K562 (cell line): Measurements from ENCODE around the gene NPC1L1. TPM values are rescaled to one million over a fixed set of nuclear protein-coding genes. Genes with fewer than 3 reads are reported as not detected.

Experiments
- CBX1 ChIP-seq: sonication (generic); IDR thresholded peaks from 2 replicates; pipeline ENCODE4 v1.6.1; 2016; ENCODE audit warnings: antibody characterized with exemption, low read depth, mild to moderate bottlenecking
- HNRNPUL1 ChIP-seq: fragments of 200-400 bp; formaldehyde crosslinking; IDR thresholded peaks from 2 replicates; pipeline ENCODE4 v1.6.1; 2017; ENCODE audit warnings: low read length
- KLF10 ChIP-seq: fragments of 250-450 bp; sonication (Bioruptor Pico); IDR thresholded peaks from 2 replicates; pipeline ENCODE4 v1.6.1; 2021; ENCODE audit warnings: matching md5 sums
- MCM5 ChIP-seq: fragments of 450-650 bp; IDR thresholded peaks from 2 replicates; pipeline ENCODE4 v1.6.1; 2016; ENCODE audit warnings: low read depth
- MIER1 ChIP-seq: fragments of 450-650 bp; IDR thresholded peaks from 2 replicates; pipeline ENCODE4 v1.6.1; 2016; ENCODE audit warnings: antibody characterized with exemption, mild to moderate bottlenecking, low read depth
- SMAD4 ChIP-seq: fragments of 250-450 bp; sonication (Bioruptor Pico); conservative IDR thresholded peaks from 2 replicates; pipeline ENCODE4 v1.8.0; 2021; ENCODE audit warnings: inconsistent platforms, mild to moderate bottlenecking, moderate library complexity
- SMARCB1 ChIP-seq: IDR thresholded peaks from 2 replicates; pipeline ENCODE4 v1.6.1; 2011; ENCODE audit warnings: improper control_type of control experiment, low read depth; ENCODE audit not compliant: insufficient read length
- ZEB2 ChIP-seq: fragments of 450-650 bp; IDR thresholded peaks from 2 replicates; pipeline ENCODE4 v1.6.1; 2016
- ZNF316 ChIP-seq: fragments of 450-650 bp; IDR thresholded peaks from 2 replicates; pipeline ENCODE4 v1.6.1; 2016
- polyA plus RNA-seq, 8 experiments: library from polyadenylated mRNA; depleted of rRNA in 4 of 8; stranded (reverse) in 5 of 8; unstranded in 3 of 8; fragments of >200 nt; fragmentation: Nextera tagmentation in 2 of 8; fragmentation: Illumina TruSeq in 1 of 8; extraction: Ambion mirVana in 2 of 8; extraction: Trizol in 1 of 8; gene quantifications; 2 replicates each; pipeline versions ENCODE4 v1.2.1 to v1.2.3, GENCODE V29; 2011 to 2014; ENCODE audit warnings: inconsistent platforms in 1 of 8, missing spikeins in 1 of 8
- total RNA-seq, 7 experiments: library from RNA; depleted of rRNA in 6 of 7; stranded (reverse); fragments of >200 nt in 6 of 7; fragmentation: Illumina TruSeq in 2 of 7; extraction: Trizol in 2 of 7; gene quantifications; 2 replicates each; pipeline versions ENCODE4 v1.2.1 to v1.2.3, GENCODE V29; 2011 to 2021; ENCODE audit warnings: low replicate concordance in 1 of 7
- TF ChIP-seq, protein P1 (sequence below): fragments of 450-650 bp; IDR thresholded peaks from one replicate; pipeline ENCODE4 v1.6.1; 2018; ENCODE audit warnings: mild to moderate bottlenecking, moderate library complexity; ENCODE audit not compliant: partially characterized antibody
- TF ChIP-seq, protein P2 (sequence below), 2 experiments: fragments of 150-350 bp in 1 of 2; IDR thresholded peaks; 2 replicates each; pipeline ENCODE4 v1.6.1; 2012 to 2016; ENCODE audit warnings: low read depth in 2 of 2, low read length in 2 of 2, mild to moderate bottlenecking in 1 of 2, moderate library complexity in 1 of 2
- TF ChIP-seq, protein P3 (sequence below): fragments of 450-650 bp; formaldehyde crosslinking; IDR thresholded peaks from 2 replicates; pipeline ENCODE4 v1.4.0; 2020; ENCODE audit warnings: mild to moderate bottlenecking, moderate library complexity

The NPC1L1 gene
- total and polyA plus RNA-seq, 9 of the 15 experiments (the other 6 are each of a cell fraction or from before 2014, with no cell fraction given): 0.01 to 0.18 (median 0.07) TPM; not detected in 4

DNA sequence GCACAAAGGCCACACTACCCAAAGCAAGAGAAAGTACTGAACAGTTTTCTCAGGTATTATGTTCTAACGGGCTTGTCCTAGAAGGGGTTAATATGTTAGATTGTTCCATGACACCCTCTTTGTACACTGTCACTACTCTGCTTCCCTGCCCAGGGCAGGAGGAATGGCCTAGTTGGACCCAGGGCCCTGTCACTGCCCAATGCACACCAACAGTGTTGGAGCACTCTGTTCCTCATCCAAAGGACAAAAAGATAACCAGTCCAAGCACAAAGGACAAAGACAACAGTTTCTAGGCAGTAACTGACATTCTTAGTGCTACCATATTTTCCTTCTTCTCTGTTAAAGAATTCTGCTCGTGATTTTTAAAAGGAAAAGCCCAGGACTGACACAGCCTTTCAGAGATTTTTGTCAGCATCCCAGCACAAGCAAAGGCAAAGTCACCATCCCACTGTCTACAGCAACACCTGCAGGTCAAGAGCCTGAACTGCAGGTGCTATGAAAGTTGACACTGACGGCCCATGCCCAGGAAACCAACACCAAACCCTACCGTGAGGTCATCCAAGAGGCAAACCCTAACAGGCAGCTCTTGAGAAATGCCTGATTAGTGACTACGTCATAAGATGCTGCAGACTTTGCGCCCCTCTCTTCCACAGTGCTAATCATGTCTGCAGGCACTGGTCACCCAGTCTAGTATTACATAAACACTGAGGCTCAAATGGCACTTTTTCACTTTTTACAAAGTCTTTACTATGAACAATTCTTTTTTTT, 63.9 kb downstream of the NPC1L1 start (continued):
- TF ChIP-seq, protein P1, sequence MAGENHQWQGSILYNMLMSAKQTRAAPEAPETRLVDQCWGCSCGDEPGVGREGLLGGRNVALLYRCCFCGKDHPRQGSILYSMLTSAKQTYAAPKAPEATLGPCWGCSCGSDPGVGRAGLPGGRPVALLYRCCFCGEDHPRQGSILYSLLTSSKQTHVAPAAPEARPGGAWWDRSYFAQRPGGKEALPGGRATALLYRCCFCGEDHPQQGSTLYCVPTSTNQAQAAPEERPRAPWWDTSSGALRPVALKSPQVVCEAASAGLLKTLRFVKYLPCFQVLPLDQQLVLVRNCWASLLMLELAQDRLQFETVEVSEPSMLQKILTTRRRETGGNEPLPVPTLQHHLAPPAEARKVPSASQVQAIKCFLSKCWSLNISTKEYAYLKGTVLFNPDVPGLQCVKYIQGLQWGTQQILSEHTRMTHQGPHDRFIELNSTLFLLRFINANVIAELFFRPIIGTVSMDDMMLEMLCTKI: no peak
- TF ChIP-seq KLF10: no peak
- no peak for TF ChIP-seq MIER1
- TF ChIP-seq SMARCB1: no peak
- no peak for TF ChIP-seq CBX1
- TF ChIP-seq, protein P2, sequence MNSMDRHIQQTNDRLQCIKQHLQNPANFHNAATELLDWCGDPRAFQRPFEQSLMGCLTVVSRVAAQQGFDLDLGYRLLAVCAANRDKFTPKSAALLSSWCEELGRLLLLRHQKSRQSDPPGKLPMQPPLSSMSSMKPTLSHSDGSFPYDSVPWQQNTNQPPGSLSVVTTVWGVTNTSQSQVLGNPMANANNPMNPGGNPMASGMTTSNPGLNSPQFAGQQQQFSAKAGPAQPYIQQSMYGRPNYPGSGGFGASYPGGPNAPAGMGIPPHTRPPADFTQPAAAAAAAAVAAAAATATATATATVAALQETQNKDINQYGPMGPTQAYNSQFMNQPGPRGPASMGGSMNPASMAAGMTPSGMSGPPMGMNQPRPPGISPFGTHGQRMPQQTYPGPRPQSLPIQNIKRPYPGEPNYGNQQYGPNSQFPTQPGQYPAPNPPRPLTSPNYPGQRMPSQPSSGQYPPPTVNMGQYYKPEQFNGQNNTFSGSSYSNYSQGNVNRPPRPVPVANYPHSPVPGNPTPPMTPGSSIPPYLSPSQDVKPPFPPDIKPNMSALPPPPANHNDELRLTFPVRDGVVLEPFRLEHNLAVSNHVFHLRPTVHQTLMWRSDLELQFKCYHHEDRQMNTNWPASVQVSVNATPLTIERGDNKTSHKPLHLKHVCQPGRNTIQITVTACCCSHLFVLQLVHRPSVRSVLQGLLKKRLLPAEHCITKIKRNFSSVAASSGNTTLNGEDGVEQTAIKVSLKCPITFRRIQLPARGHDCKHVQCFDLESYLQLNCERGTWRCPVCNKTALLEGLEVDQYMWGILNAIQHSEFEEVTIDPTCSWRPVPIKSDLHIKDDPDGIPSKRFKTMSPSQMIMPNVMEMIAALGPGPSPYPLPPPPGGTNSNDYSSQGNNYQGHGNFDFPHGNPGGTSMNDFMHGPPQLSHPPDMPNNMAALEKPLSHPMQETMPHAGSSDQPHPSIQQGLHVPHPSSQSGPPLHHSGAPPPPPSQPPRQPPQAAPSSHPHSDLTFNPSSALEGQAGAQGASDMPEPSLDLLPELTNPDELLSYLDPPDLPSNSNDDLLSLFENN (IDR thresholded peaks at IDR 0.05; ENCODE audit: low read depth in 2 of 2, low read length in 2 of 2): no peak
- no peak for TF ChIP-seq ZNF316
- TF ChIP-seq MCM5: no peak
- TF ChIP-seq ZEB2: no peak
- TF ChIP-seq HNRNPUL1: no peak
- TF ChIP-seq, protein P3, sequence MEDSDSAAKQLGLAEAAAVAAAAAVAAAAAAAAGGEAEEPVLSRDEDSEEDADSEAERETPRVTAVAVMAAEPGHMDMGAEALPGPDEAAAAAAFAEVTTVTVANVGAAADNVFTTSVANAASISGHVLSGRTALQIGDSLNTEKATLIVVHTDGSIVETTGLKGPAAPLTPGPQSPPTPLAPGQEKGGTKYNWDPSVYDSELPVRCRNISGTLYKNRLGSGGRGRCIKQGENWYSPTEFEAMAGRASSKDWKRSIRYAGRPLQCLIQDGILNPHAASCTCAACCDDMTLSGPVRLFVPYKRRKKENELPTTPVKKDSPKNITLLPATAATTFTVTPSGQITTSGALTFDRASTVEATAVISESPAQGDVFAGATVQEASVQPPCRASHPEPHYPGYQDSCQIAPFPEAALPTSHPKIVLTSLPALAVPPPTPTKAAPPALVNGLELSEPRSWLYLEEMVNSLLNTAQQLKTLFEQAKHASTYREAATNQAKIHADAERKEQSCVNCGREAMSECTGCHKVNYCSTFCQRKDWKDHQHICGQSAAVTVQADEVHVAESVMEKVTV (CRISPR knock-in tag): peak; percentile 77
- no peak for TF ChIP-seq SMAD4 (CRISPR knock-in tag)
